Thyroid gland (tissue), 4 donors: ENCODE results near the gene ZNF648.

ENCODE experiments used
- POLR2A ChIP-seq, 2 donors: fragments of 450-650 bp; IDR thresholded peaks; one replicate each; pipeline ENCODE4 v1.6.1; 2017; ENCODE audit warnings: antibody characterized with exemption in 2 of 2, mild to moderate bottlenecking in 2 of 2, moderate library complexity in 1 of 2
- TF ChIP-seq, protein P1 (sequence below), 6 experiments: fragments of 200-600 bp in 3 of 6; fragments of 450-650 bp in 3 of 6; sonication (generic) in 3 of 6; IDR thresholded peaks; one replicate each; pipeline ENCODE4 v1.5.1; 2016 to 2019; ENCODE audit warnings: antibody characterized with exemption in 6 of 6, mild to moderate bottlenecking in 2 of 6, inconsistent platforms in 1 of 6, moderate library complexity in 1 of 6

DNA sequence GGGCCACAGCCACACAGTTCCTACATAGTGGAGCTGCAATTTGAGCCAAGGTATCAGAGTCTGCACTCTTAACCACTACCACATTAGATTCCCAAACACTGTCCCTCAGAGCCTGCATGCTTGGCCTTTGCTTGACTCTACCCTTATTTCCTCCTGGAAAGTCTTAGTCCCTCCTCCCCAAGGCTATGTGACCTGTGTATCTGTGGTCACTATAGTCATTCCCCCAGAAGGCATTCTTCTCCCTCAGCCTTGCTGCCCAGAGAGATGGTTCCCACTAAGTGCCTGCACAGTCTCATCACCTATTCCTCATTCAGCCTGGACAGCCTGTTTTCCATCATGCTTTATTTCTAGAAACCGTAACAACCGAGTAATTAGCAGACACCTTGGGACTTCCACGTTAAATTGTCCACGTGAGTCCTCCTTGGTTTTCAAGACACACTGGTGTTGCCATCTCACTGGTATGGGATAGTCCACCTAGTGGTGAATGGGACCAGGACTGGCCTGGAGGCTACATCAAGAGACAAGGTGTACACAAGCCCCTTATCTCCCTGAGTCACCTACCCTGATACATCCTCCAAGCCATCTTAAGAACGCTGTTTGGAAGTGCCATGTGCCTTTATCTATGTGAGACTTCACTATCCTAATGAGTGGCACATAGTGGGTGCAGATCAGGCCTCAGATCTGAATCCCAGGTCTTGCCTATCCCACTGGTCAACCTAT is 3.8 kb upstream of the ZNF648 start:
- TF ChIP-seq, protein P1, sequence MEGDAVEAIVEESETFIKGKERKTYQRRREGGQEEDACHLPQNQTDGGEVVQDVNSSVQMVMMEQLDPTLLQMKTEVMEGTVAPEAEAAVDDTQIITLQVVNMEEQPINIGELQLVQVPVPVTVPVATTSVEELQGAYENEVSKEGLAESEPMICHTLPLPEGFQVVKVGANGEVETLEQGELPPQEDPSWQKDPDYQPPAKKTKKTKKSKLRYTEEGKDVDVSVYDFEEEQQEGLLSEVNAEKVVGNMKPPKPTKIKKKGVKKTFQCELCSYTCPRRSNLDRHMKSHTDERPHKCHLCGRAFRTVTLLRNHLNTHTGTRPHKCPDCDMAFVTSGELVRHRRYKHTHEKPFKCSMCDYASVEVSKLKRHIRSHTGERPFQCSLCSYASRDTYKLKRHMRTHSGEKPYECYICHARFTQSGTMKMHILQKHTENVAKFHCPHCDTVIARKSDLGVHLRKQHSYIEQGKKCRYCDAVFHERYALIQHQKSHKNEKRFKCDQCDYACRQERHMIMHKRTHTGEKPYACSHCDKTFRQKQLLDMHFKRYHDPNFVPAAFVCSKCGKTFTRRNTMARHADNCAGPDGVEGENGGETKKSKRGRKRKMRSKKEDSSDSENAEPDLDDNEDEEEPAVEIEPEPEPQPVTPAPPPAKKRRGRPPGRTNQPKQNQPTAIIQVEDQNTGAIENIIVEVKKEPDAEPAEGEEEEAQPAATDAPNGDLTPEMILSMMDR (IDR thresholded peaks at IDR 0.05) = no peak
- no peak for TF ChIP-seq POLR2A (IDR thresholded peaks at IDR 0.05)
